ENCODE results near the gene RHBDL1.
"Not testable (repeated sequence)": the region's sequence is repeated elsewhere in the genome, so short reads cannot be mapped to it uniquely, and the experiment has no call there.

RHBDL1 gene

DNA sequence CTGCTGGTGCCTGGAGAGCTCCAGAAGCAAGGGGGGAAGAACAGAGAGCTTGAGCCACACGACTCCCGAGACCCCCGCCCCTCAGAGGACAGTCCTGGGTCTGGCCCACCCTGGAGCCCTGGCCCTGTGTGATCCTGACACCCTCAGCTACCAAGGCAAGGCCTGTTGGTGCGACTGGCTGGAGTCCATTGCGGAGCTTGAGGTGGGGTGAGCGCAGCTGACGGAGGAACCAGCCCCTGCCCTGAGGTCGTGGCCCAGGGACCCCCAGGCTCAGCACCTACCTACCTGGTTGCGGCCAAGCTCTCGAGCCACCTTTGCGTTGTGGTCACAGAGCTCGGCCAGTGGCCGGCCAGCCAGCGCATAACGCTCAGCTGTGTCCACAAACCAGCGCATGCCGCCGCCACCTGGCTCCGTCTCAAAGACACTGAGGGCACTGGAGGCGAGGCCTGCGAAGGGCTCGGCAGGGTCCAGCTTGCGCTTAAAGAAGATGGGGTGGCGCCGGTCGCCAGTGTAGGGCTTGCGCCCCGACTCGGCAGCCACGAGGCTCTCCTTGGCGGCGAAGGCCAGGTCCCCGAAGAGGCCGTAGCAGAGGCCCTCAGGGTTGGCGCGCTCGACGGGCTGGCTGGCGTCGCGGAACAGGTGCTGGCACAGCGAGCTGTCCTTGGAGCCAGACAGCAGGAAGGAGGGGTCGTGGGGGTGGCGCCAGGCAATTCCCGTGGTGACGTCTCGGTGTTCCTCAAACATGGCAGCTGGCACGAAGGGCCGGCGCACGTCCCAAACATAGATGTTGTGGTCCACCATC is 11.2 kb downstream of the RHBDL1 start:
- DNase-seq (ENCODE audit: low read depth): no peak

GRCh38 chr16:687499-687898 is 12.0 kb downstream of the RHBDL1 start:
- no peak for DNase-seq (ENCODE audit: low read depth)

DNA sequence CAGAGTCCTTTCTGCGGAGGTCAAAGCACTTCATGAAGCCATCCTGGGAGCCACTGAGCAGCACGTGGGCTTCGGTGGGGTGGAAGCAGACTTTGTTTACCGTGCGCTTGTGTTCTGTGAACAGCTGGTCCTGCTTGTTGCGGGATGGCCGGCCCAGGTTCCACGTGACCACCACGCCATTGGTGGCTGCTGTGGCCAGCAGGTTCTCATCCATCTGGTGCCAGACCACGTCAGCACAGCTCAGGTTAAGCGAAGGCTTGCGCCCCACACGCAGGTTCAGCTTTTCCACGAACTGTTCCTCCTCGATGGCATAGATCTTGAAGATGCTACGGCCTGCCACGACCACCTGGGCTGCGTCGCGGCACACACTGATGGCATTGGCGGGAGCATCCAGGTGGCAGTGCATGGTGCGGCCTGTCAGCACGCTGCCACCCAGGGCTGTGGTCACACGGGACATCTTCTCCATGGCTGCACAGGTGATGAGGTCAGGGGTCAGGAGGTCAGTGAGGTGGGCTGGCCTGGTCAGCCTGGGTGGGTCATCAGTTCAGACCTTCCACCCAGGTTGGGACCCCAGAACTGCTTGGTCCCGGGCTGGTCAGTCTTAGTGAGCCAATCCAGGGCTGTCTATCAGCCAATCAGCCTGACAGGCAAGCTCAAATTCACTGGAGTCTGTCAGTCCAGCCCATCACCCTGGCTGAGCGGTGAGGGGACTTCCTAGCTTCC is 13.9 kb downstream of the RHBDL1 start:
- no peak for DNase-seq (ENCODE audit: low read depth)

GRCh38 chr16:691242-691641 is 15.8 kb downstream of the RHBDL1 start:
- DNase-seq (ENCODE audit: low read depth): not testable (repeated sequence)

DNA sequence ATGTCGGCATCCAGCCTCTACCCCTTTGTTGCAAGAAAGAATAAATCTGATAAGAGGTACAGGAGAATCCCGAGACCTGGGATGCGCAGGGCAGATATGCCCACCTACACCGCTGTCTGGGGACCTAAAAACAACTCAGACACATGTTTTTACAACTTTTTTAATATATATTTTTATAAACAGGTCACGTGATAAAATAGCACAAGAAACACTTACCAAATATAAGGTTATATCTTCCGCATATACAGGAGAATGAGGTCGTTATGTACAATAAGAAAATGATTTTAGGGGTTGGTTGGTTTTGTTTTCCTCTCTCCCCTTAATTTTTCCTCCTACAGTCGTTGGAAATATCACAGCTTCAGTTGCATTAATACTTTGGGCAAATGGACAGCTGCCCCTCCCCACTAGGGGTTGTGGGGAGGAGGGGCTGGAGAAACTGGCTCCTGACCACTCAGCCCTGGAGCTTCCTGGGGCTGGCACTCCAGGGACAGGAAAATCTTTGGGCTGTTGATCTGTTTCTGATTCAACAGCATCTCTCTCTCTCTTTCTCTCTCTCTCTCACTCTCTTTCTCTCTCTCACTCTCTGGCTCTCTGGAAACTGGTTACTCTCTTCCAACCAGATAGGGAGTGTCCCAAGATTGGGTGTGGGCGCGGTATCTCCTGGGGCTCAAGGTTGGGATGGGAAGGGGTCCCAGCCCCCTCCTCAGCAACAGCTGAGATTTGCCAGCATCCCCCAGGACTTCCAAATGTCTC is 17.1 kb downstream of the RHBDL1 start:
- no peak for DNase-seq (ENCODE audit: low read depth)

DNA sequence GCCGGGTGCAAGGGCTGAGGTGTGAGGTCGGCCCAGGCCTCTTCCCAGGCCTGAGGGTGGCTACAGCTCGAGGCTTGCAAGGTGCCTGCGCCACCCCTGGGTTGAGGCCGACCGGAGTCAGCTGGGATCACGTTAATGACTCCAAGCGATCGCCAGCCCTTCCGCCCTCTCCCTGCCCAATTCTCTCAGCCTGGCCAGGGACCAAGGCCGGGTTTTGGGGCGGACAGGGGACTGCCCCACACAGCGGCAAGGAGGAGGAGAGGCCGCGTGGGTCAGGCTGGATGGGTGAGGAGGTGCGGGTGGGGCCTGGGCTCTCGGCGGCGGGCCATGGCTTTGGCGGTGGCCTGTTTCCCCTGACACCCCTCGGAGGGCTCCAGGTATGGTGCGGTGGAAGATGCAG is 17.9 kb downstream of the RHBDL1 start:
- DNase-seq (ENCODE audit: low read depth): no peak

DNA sequence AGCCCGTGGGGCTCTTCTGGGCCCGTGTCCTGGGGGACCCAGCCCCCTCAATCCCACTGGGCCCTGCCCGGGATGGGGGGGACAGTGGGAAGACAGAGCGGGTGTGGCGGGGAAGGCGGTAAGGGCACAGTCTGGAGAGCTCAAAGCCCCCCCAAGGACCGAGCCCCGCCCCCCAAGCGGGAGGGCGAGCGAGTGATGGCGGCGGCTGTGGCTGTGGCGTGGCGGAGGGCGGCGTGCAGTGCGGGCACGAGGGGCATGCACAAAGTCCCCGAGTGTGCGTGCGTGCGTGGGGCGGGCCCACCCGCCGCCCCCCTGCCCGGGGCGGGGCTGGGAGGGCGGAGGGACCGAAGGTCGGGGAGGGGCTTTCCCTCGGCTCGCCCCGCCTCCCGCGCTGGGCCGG is 18.3 kb downstream of the RHBDL1 start:
- no peak for DNase-seq (ENCODE audit: low read depth)

DNA sequence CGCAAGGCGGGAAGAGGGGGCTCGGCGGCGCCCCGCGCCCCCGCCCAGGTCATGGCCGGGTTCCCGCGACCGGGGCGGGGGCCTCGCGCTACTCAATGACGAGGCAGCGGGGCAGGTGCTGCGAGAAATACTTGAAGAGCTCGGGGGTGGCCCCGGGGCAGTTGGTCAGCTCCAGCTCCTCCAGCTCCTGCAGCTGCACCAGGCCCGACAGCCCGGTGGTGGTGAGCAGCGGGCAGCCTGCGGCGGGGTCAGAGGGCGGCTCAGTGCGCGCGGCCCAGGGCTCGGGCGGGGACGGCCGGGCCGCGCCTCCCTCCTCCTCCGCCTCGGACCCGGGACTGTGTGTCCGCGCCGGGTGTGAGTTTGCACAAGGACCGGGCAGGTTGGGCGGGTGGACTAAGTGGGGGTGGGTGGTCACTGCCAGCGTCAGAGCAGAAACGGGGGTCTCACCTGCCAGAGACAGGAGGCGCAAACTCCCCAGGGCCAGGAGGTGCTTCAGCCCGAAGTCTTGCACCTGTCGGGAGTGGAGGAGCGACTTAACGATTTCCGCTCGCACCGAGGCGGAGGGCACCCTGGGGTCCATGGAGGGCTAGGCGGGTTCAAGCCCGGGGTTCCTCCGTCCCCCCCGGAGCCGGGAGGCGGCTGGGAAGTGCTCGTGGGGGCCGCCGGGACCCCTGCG is 18.9 kb downstream of the RHBDL1 start:
- DNase-seq (ENCODE audit: low read depth): no peak

DNA sequence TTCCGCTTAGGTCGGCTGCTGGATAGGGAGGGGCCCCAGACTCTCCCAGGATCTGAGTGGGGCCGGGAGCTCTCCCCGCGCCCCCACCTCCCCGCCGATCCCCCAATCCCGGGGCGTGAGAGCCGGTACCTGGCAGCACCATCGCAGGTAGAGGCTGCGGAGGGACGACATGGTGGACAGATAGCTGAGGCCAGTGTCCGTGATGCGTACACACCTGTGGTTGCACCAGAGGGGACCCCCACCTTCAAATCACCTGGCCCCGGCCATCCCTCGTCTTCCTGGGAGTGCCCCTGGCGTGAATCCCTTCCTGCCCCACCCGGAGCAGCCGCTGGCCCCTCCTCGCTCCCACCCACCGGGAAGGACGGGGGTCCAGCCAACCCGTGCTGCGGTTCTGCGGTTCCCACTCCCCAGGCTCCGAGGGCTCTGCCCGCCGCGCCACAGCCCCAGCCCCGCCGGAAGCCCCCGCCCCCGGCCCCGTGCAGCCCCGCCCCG is 19.4 kb downstream of the RHBDL1 start:
- DNase-seq (ENCODE audit: low read depth): no peak

- DNase-seq (ENCODE audit: low read depth): no peak
These were observed 20.1 kb downstream of the RHBDL1 start for GRCh38 chr16:695355-696089.

DNA sequence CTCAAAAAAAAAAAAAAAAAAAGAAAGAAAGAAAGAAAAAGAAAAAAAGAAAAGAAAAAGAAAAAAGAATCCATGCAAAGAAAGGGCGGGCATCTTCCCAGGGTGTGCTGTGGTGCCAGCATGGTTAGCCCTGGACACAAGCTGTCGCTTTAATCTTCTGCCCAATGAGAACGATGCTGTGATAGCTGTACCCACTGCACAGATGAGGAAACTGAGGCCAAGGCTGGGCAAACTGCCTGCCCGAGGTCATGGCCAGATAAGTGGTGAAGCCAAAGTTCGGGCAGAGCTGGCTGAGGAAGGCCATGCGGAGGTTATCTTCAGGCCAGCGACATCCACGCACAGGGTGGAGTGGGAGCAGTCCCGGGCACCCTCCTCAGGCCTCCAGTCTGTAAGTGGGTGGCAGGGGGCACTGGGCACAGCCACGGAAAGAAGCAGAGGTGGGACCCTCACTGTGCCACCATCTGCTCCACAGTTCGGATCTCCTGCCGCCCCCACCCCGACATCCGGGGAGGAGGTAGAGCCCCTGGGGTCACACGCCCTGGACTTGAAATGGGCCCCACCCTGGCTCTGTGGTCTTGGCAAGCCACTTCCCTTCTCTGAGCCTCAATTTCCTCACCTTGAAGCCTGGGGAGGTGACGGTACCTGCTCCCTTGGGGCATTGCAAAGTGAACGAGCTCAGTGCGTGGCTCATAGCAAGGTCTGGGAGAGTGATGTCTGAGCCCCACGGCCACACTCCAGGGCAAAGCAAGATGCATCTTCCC is 23.6 kb downstream of the RHBDL1 start:
- no peak for DNase-seq (ENCODE audit: low read depth)

DNA sequence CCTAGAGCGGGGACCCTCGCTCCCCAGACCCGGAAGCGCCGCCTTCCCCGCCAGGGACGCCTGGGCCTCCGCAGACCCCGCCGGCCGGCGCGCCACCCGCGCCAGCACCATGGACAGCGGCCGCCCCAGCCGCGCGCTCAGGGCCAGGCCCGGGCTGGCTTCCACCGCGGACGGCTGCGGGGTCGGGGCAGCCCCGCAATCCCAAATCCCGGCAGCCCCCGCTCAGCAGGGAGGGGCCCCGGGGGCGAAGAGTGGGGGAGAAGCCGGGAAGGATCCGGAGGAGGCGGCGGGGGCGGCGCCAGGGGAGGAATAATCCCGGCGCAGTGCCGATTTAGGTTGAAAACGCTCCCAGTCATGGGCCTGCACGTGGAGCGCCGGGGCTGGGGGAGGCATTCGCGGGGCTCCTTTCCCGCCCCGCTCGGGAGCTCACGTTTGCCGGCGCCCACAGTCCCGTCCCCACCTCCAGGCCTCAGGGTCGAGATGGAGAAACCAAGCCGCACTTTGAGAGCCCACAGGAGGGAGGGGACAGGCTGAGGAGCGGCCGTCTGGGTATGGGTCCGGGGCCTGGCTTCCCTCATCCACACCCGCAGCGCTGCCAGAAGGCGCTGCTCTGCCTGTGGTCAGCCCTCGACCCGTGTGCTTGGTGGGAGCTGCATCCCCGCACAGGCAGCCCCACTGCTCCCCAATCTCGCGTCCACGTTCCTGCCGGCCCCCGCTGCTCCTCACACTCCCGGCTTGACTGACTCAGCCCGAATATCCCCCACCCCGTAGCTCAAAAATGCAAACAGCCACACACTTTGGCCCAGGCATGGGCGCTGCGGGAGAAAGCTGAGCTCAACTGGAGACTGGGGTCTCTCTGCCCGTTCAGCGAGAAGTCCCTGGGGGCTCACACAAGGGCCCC is 25.5 kb downstream of the RHBDL1 start:
- DNase-seq (ENCODE audit: low read depth): no peak

GRCh38 chr16:702341-702740 is 26.9 kb downstream of the RHBDL1 start:
- DNase-seq (ENCODE audit: low read depth): no peak

GRCh38 chr16:703406-703805 is 27.9 kb downstream of the RHBDL1 start:
- no peak for DNase-seq (ENCODE audit: low read depth)

GRCh38 chr16:704047-704446 is 28.6 kb downstream of the RHBDL1 start:
- no peak for DNase-seq (ENCODE audit: low read depth)

GRCh38 chr16:704552-705380 is 29.3 kb downstream of the RHBDL1 start:
- no peak for DNase-seq (ENCODE audit: low read depth)

DNA sequence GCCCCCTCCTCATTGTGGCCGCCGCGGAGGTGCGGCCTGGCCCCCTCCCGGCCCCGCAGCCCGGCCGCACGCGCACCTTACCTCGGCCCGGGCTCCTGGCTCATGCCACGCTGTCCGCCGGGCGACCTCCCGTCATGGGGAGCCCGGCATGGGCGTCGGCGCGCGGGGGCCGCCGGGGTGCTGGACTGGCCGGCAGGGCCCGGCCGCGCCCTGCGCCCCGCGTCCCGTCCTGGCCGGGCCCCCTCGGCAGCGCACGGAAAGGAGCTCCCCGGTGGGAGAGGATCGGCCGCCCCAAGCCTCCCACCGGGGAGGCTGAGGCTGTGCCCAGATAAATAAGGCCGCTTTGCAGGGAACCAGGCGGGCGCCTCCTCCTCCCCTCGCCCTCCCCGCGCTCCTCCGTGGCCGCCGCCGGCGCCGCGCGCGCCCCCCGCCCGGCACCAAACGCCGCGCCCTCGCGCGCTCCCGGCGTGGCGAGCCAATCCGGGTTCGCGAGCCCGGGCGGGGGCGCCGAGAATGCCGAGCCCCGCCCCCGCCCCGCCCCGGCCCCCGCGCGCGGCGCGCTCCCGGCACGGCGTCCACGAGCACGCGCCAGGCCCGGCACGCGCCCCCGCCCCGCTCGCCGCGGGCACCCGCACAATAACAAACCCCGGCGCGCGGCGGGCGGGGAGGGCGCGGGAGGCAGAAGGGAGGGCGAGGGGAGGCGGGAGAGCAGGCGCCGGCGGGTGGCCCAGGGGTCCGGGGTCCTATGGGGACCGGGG is 30.1 kb downstream of the RHBDL1 start, which contains the start of gene FBXL16:
TSS of gene FBXL16 (minus strand) at position 371 of the 758 bp plus-strand sequence. CDS start 8,396 bp downstream, outside the sequence.
- DNase-seq (ENCODE audit: low read depth): no peak
